Cardiac muscle cell (in vitro differentiated cells and primary cell): Measurements from ENCODE around the gene ABCB6. TPM values are rescaled to one million over a fixed set of nuclear protein-coding genes. Genes with fewer than 3 reads are reported as not detected.
"Not testable (repeated sequence)": the region's sequence is repeated elsewhere in the genome, so short reads cannot be mapped to it uniquely, and the experiment has no call there.

Source experiments
- DNase-seq, 2 donors: peaks; one replicate each; pipeline versions ENCODE4 v3.0.0 to v3.0.0-alpha.2; 2010 to 2017; ENCODE audit warnings: low read depth in 1 of 2, low spot score in 1 of 2
- H3K27ac ChIP-seq: fragments of 200-600 bp; sonication (generic); 2 replicates; pipeline ENCODE4 v1.5.1; 2016
- H3K27me3 ChIP-seq: fragments of 200-600 bp; sonication (generic); 2 replicates; pipeline ENCODE4 v1.6.0; 2016; ENCODE audit warnings: control low read depth
- H3K36me3 ChIP-seq: fragments of 200-600 bp; sonication (generic); 2 replicates; pipeline ENCODE4 v1.5.1; 2016; ENCODE audit warnings: control low read depth
- H3K4me1 ChIP-seq: fragments of 200-600 bp; sonication (generic); 2 replicates; pipeline ENCODE4 v1.8.1; 2017; ENCODE audit warnings: low read depth, mild to moderate bottlenecking, mixed run types
- H3K4me3 ChIP-seq: fragments of 200-600 bp; sonication (generic); 2 replicates; pipeline ENCODE4 v1.5.1; 2016; ENCODE audit warnings: mild to moderate bottlenecking
- H3K9me3 ChIP-seq: fragments of 200-600 bp; sonication (generic); 2 replicates; pipeline ENCODE4 v1.5.1; 2017; ENCODE audit warnings: low read depth, mild to moderate bottlenecking, control low read depth
- CTCF ChIP-seq: IDR thresholded peaks from 2 replicates; pipeline ENCODE4 v1.5.1; 2012; ENCODE audit warnings: low read depth, mild to moderate bottlenecking, low read length
- polyA plus RNA-seq: library from polyadenylated mRNA; unstranded; fragments of >200 nt; fragmentation: Nextera tagmentation; extraction: Ambion mirVana; gene quantifications from 2 replicates; pipeline ENCODE4 v1.2.1, GENCODE V29; 2016
- total RNA-seq: library from RNA; depleted of rRNA; stranded (reverse); fragments of >200 nt; gene quantifications from 2 replicates; pipeline ENCODE4 v1.2.3, GENCODE V29; 2016

The ABCB6 gene
- total RNA-seq (9.6 and 24.2 TPM in 2 replicates), polyA plus RNA-seq (24.2 and 32.9 TPM in 2 replicates)

- Histone ChIP-seq H3K4me1 (peaks cover 12% of the 10 kb centered on the region), H3K27me3 (no peaks in the 10 kb centered on the region)
- no peak for TF ChIP-seq CTCF
Measured at GRCh38 chr2:219218732-219219701, at the start of gene ABCB6. TSS of gene ABCB6 (minus strand) at chr2:219218958. CDS start at chr2:219218673, 285 bp downstream.

GRCh38 chr2:219268294-219268693 lies 49.5 kb upstream of the ABCB6 start:
- no peak for TF ChIP-seq CTCF
- Histone ChIP-seq H3K4me1 (no peaks in the 10 kb centered on the region), H3K27ac (no peak overlapping the region), H3K4me3 (no peak overlapping the region), H3K9me3 (no peaks in the 10 kb centered on the region), H3K27me3 (peaks cover 21% of the 10 kb centered on the region), H3K36me3 (no peaks in the 10 kb centered on the region)
- no peak for DNase-seq

More at GRCh38 chr2:219218732-219219701, at the start of gene ABCB6:
- Histone ChIP-seq H3K4me3 (peak within 1 kb of the TSS; percentile 34), H3K9me3 (no peaks in the 10 kb centered on the region), H3K36me3 (peaks cover 40% of the 10 kb centered on the region), H3K27ac (peak within 1 kb of the TSS; percentile 80)
- DNase-seq = peak; percentile 93 to 98

- DNase-seq = no peak
- H3K4me1 ChIP-seq = no peaks in the 10 kb centered on the region
- H3K36me3 ChIP-seq = no peaks in the 10 kb centered on the region
- peaks cover 32% of the 10 kb centered on the region for H3K27me3 ChIP-seq
- no peak for TF ChIP-seq CTCF
- no peak overlapping the region for H3K27ac ChIP-seq
- H3K4me3 ChIP-seq = no peak overlapping the region
- no peaks in the 10 kb centered on the region for H3K9me3 ChIP-seq
Measured at GRCh38 chr2:219266886-219267285, 48.1 kb upstream of the ABCB6 start.

- no peaks in the 10 kb centered on the region for H3K4me1 ChIP-seq
- no peak for TF ChIP-seq CTCF
- H3K4me3 ChIP-seq = no peak overlapping the region
- H3K9me3 ChIP-seq = no peaks in the 10 kb centered on the region
- no peak for DNase-seq
- no peaks in the 10 kb centered on the region for H3K36me3 ChIP-seq
- H3K27me3 ChIP-seq = peaks cover 38% of the 10 kb centered on the region
- no peak overlapping the region for H3K27ac ChIP-seq
Measured at GRCh38 chr2:219266232-219266631, 47.5 kb upstream of the ABCB6 start.

GRCh38 chr2:219261024-219261855 lies 42.5 kb upstream of the ABCB6 start:
- Histone ChIP-seq H3K27ac (no peak overlapping the region), H3K9me3 (no peaks in the 10 kb centered on the region), H3K4me3 (no peak overlapping the region), H3K36me3 (no peaks in the 10 kb centered on the region), H3K4me1 (no peaks in the 10 kb centered on the region), H3K27me3 (peaks cover 71% of the 10 kb centered on the region)
- DNase-seq = no peak
- TF ChIP-seq CTCF = no peak

GRCh38 chr2:219258942-219259341 lies 40.2 kb upstream of the ABCB6 start:
- not testable (repeated sequence) for H3K36me3 ChIP-seq, H3K27ac ChIP-seq, H3K9me3 ChIP-seq, DNase-seq, H3K4me3 ChIP-seq, H3K4me1 ChIP-seq
- peaks cover 92% of the 10 kb centered on the region for H3K27me3 ChIP-seq
